ENCODE results near the gene CCNB3.

CCNB3 gene

DNA sequence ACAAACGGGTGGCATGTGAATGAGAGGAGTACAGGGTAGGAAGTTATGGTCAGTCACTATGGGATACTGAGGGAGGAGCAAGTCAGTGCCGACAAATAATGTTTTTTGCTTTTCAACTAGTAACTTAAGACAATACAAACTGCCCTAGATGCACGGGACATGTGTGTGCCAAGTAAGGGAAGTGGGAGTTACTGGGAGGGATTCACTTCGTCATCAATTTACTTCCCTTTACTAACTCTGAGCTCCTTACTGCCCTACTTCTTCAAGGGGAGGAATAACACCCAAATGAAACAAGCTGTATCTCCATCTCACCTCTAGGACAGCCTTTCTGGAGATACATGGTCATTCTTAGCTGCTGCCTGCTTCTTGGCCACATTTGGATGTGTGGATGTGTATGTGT is 168.4 kb downstream of the CCNB3 start:
- in situ Hi-C loops (cut with HindIII; ENCODE audit: low sequenced_read_pairs), result no loop called here

DNA sequence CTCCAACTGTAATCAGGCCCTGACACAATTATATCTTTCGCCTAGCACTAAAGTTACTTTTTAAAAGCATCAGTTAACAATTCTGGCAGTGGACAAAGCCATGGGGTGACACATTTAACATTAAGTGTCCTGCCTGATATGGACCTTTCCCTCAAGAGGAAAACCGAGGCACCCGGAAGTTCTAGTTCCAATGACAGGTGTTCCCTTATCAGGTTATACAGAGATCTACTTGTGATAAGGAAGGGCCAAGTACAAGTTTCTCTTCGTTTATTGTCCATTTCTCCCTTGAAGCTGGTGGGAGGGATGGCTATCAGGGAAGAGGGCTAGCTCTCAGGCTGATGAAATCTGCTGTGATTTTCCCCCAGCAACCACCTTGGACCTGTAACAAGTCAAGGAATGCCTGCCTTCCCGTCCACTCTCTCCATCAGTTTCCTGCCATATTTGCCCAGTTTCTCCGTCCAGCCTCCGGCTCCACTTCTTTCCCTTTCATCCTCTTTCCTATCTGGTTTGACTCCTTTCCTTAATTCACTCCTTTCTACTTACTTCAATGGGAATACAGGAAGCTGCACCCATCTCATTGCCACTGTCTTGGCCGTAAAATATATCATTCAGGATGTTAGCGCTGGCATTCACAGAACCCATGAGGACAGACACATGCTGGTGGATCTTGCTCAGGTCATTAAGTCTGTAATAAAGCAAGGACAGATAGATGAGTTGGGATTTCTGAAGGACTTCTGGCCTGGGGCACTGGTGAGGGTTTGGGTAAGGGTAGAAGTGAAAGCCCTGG is 171.1 kb downstream of the CCNB3 start:
- in situ Hi-C loops (cut with HindIII; ENCODE audit: low sequenced_read_pairs), result no loop called here

DNA sequence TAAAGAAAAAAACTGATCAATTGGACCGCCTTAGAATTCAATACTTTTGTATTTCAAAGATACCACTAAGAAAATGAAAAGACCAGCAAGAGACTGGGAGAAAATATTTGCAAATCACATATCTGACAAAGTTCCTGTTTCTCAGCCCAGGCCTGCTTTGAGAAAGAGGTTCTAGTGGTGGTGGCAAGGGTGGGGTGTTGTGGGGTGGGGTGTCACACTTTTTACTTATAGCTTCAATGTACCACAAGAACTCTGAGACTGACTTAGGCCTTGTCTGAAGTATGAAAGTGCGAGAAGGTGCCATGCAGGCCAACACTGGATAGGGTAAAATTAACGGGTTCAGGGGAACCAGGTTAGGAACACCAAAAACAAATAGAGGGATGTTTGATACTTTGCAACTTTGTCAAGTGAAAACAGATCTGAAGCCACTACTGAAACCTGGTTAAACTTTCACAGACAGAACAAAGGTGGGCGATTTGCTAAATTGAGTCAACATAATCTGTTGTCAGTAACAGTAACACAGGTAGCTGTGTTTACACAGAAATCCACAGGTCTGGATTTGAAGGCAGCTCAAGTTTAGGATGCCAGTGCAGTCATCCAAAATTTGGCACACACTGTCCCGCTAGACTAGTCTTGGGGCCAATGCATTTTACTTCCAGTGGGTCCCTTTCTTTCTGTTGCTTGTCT is 177.3 kb downstream of the CCNB3 start:
- in situ Hi-C loops (cut with HindIII; ENCODE audit: low sequenced_read_pairs), result no loop called here

DNA sequence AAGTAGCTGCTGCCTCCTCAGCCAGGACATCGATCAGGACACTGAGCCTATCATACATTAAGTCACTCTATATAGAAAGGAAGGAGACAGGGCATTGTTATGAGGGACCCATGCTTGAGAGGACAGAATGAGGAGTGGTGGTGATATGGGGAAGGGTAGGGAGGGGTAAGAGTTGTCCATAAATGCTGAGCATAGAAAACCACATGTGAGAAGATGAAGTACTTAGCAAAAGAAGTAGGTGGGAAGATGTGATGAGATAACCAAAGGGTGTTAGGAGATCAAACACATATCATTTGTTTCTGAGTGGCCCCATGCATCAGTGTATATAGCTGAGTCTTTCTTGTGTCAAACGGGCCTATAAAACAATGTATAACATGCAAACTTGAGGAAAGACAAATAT is 182.0 kb downstream of the CCNB3 start:
- in situ Hi-C loops (cut with HindIII; ENCODE audit: low sequenced_read_pairs), result no loop called here

DNA sequence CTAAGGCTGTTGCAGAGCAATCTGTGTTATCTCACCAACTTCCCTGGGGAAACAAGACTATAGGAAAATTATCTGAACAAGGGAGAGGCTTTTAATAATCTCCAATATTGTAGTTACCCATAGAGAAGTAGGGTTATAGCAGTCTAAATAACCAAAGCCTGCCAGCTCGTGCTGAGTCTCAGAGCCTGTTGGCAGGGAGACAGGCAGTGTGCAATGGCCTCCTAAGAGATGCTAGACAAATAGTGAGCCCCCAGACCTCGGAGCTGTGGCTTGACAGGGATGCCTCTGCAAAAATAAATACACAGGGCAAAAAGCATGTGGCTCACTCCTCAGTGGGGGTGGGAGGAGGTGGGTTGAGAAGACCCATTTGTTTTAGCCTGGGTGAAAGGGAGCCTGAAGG is 189.3 kb downstream of the CCNB3 start:
- in situ Hi-C loops (cut with HindIII; ENCODE audit: low sequenced_read_pairs), result no loop called here
